Measurements from ENCODE around the gene NKIRAS1.
"Not testable (repeated sequence)": the region's sequence is repeated elsewhere in the genome, so short reads cannot be mapped to it uniquely, and the experiment has no call there.

The NKIRAS1 gene

DNA sequence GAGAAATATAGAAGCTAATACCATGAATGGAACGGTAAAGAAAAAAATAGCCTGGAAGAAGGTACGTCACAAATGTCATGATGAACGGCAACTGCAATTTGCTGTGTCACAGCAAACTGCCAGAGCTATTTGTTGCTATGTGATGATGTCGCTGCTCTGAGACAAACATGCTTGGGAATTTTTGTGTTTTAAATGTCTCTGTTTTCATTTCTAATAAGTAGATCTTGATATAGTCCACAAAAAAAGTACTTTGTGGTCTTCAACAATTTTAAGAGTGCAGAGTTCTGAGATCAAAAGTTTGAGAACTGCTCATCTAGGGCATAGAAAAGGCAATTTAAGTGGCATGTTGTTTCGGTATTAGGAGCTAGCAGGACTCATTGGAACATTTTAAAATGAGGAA lies 24.0 kb upstream of the NKIRAS1 start:
- DNase-seq (ENCODE audit: low read depth in 2 of 3, low spot score in 2 of 3) = no peak

DNA sequence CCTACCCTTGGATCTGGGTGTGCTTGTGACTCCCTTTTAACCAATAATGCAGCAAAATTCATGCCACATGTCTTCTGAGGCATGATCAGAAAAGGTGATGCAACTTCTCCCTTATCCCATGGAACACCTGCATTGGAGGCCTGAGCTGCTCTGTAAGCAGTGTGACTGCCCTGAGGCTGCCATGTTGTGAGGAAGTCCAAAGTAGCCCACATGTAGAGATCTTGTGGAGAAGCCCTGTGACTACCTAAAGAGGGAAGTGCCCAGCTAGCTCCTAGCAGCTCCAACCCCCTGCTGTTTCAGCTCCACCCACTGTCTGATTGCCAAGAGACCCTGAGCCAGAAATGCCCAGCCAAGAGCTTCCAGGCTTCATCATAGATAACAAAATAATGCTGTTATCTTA lies 21.9 kb upstream of the NKIRAS1 start:
- no peak for DNase-seq (ENCODE audit: low read depth in 2 of 3, low spot score in 2 of 3)

DNA sequence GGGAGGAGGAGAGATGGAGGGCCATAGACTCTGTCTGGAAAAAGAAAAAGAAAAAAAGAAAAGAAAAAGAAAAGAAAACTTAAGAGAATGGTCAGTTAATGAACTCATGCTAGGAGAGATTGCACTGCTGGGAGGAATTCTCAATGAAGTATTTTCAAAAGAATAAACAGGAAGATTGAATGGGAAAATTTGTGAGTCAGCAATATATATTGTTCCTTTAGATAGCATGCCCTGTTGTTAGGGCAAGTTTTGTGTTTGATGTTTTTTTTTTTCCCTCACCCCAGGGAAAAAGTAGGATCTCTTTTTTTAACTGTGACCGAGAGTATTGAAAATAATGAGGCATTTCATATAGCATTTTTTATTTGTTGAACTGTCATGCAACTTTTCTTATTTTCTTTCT lies 20.5 kb upstream of the NKIRAS1 start:
- DNase-seq (ENCODE audit: low read depth in 2 of 3, low spot score in 2 of 3) = no peak

DNA sequence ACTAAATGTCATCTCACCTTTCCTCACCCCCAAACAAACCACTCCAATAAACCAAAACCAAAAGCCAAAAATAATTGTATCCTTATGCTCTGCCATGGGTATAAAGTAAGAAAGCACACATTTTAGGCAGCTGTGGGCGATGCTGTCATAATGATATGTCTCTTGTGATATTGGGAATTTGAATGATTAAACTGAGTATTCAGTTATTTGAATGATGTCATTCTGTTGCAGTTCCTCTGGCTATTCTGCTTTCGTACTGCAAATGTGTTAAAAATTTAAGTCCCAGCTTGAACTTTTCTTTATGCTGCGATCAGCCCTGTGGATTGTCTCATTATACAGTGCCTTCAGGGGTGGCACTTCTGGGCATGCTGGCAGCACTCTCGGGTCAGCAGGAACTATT lies 17.5 kb upstream of the NKIRAS1 start:
- no peak for DNase-seq (ENCODE audit: low read depth in 2 of 3, low spot score in 2 of 3)

DNA sequence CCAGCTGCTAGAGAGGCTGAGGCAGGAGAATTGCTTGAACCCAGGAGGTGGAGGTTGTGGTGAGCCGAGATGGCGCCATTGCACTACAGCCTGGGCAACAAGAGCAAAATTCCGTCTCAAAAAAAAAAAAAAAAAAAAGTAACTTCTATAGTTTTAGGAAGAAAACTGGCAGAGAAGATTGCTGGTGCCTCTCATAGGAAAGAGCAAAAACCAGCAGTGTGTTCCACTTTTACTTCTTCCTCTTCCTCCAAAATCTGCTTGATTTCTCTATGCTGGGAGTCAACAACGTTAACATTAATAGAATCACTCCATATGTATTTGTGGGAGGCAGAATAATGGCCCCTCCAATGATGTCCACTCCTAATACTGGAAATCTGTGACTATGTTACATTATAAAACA lies 15.8 kb upstream of the NKIRAS1 start:
- no peak for DNase-seq (ENCODE audit: low read depth in 2 of 3, low spot score in 2 of 3)

DNA sequence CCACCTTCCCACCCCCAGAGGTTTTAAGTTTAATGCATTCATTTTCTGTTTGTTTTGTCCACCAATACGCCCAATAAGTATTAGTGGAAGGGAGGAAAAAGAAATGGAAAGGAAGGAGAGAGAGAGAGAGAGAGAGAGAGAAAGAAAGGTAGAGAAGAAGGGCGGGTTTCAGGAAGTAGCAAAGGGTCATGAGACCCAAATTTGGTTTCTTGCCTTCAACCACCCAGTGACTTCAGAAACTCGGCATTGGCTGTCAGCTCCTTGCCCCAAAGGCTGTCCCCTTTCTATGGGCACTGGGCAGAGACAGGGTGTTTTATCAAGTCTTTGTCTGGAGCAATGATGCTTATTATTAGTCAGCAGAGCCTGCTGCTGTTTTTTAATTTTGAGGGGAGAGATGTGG lies 14.8 kb upstream of the NKIRAS1 start:
- no peak for DNase-seq (ENCODE audit: low read depth in 2 of 3, low spot score in 2 of 3)

DNA sequence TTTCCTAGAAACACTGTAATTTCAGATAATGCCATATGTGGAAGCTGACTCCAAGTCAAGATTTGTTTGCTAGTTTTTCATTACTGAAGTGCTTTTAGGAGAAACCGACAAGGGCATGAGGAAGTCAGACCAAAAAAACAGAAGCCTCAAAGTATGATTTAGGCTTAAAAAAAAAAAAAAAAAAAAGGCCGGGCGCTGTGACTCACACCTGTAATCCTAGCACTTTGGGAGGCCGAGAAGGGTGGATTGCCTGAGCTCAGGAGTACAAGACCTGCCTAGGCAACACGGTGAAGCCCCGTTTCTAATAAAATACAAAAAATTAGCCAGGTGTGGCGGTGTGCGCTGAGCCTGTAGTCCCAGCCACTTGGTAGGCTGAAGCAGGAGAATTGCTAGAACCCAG lies 11.7 kb upstream of the NKIRAS1 start:
- DNase-seq (ENCODE audit: low read depth in 2 of 3, low spot score in 2 of 3) = no peak

DNA sequence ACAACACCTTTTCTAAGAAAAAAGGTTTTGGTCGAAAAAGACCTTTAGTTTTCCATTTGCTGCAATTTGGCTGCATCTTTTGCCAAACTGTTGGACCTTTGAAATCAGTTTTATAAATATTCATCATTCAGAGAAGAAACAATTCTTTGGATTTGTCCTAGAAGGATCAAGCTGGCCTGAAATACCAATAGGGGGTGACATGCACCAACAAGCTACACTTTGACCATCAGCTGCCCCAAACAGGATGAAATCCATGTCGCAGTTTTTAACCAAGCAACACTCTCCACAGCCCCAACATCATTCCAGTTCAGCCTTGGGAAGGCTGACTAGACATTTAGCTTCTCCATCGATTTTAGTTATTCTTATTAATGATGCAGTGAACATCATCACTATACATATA lies 9.9 kb upstream of the NKIRAS1 start:
- DNase-seq (ENCODE audit: low read depth in 2 of 3, low spot score in 2 of 3) = no peak

DNA sequence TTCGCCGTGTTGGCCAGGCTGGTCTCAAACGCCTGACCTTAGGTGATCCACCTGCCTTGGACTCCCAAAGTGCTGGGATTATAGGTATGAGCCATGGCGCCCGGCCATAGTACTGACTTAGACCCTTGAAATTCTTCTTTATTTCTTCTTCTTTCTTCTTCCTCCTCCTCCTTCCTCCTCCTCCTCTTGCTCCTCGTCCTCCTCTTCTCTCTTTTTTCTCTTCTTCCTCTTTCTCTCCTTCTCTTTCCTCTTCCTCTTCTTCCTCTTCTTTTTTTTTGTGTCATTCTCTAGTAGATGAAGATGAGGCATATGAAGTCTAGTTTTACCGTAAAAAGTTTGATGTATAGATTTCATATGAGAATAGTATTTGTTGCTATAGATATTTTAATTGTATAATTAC lies 9.5 kb upstream of the NKIRAS1 start:
- DNase-seq (ENCODE audit: low read depth in 2 of 3, low spot score in 2 of 3) = no peak

DNA sequence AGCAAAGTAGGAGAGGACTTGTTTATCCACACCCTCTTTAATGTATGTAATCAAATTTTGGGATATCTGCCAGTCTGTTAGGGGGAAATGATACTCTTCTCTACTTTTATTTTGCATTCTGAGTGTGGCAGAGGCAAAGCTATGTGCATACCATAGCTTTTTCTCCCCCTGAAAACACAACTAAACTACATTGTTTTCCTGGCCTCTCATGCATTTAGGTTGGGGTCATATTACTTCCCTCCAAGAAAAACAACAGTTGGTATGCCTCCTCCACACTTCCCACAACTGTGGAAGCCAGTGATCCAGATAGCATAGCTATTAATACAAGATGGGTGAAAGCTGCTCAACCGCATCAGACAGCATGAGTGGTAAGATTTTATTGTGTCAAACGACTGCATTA lies 7.0 kb upstream of the NKIRAS1 start:
- no peak for DNase-seq (ENCODE audit: low read depth in 2 of 3, low spot score in 2 of 3)

DNA sequence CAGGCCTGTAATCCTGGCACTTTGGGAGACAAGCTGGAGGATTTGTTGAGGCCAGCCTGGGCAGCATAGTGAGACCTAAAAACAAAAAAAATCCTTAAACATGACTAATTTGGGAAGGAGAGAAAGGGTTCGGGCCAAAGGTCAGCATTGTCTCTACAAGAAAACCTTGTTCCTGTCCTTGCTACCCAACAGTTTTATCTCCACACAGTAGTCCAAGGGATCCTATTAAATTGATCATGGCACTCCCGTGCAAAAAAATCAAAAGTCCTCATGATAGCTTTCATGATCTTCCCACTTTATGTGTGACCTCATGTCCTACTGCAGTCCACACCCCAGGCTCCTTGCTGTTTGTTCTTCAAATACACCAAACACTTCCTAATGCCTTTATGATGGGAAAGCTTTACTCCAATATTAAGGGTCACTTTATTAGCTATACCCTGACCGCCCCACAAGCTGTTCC lies 4.3 kb upstream of the NKIRAS1 start:
- no peak for DNase-seq (ENCODE audit: low read depth in 2 of 3, low spot score in 2 of 3)

DNA sequence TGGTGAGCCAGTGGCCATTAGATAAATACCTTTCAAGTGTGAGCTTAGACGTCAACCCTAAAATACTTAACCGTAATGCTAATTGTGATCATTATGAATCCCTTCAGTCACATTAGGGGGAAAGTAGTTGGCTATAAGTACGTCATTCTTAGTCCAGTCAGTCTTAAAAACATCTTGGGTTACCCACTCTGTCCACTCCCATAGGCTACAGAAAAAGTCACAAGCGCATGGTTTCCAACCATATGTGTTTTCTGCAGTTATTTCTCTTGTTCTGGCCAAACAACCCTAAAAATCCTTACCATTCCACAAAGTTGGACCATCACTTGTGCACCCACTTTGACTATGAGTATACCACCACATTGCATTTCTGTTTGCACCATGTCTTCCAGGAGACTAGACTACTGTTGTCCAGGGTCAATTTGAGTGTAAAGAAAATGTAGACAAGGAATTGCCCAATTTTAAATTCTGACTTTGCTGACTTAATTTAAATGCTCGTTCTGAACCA lies 3.4 kb upstream of the NKIRAS1 start:
- DNase-seq (ENCODE audit: low read depth in 2 of 3, low spot score in 2 of 3) = no peak

DNA sequence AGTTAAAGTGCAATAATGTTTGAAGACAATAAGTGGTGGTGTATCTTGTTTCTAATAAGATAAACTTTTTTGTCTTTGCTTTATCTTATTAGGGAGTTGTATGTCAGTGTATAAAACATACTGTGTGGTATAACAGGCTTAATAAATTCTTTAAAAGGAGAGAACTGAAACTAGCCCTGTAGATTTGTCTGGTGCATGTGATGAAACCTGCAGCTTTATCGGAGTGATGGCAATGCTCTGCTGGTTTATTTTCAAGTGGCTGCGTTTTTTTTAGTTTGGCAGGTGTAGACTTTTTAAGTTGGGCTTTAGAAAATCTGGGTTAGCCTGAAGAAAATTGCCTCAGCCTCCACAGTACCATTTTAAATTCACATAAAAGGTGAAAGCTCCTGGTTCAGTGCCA lies 2.8 kb upstream of the NKIRAS1 start:
- DNase-seq (ENCODE audit: low read depth in 2 of 3, low spot score in 2 of 3) = no peak

DNA sequence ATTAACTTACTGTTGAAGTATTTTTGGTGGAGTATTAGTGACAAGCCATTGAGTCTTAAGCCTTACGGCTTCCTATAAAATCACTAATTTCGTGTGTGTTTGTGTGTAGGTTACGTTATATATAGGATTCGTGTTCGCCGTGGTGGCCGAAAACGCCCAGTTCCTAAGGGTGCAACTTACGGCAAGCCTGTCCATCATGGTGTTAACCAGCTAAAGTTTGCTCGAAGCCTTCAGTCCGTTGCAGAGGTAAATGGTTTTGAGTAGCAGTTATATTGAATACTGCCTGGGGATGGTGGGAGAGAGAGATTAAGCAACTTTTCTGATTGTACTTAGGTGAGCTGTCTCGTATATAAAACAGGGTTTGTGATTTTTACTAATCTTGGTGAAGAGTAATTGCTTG lies 1.5 kb upstream of the NKIRAS1 start:
- DNase-seq (ENCODE audit: low read depth in 2 of 3, low spot score in 2 of 3) = not testable (repeated sequence)

DNA sequence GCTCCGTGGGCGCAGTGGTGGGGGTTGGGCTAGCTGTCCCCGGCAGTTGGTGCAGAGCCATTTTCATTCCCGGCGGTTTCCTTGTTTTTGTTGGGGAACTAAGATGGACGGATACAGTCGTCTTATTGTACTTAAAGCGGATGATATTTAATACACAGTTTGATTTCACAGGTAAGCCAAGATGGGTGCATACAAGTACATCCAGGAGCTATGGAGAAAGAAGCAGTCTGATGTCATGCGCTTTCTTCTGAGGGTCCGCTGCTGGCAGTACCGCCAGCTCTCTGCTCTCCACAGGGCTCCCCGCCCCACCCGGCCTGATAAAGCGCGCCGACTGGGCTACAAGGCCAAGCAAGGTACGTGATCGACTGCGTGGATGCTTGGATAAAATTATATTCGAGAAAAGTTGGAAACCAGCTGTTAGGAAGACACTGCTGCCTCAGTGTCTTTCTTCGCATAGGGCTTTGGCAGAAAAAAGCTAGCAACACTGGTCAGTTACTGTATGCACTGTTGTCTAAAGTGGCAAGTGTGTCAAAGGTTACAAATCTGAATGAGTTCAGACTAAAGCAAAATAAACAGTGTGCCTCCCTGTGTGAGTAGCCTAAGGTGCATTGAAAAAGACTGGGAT lies 1.0 kb upstream of the NKIRAS1 start:
- DNase-seq (ENCODE audit: low read depth in 2 of 3, low spot score in 2 of 3) = not testable (repeated sequence)

DNA sequence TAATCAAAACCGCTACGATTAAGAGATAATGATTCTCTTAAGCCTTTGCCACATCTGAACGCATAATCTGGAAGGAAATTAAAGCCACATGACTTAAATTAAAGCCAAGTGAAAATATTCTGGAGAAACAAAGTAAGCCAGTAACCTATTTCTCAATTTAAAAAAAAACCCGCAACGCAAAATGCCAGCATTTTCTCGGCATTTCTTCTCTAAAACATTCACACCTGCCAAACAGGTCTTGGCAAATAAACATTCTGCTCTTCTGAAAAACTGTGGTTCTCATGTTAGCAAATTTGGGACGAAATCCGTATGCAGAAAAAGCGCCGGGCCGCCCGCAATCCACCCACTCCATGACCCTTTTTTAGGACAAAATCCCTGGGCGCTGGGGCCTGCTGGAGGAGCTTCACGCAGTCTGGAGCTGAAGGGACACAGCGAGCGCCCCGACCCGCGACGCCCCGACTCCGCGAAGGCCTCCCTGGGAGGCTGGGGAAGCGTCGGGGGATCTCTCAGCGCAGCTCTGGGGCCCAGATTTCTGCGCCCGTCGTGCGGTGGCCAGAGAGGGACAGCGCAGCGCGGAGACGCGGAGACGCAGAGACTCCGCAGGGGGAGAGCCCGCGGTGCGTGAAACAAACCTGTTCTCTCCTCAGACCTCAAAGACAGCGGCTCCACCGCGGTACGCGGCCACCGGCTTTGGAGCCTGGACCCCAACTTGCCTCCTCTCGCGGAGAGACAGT lies 471 bp downstream of the NKIRAS1 start:
- DNase-seq (ENCODE audit: low read depth in 2 of 3, low spot score in 2 of 3) = no peak

DNA sequence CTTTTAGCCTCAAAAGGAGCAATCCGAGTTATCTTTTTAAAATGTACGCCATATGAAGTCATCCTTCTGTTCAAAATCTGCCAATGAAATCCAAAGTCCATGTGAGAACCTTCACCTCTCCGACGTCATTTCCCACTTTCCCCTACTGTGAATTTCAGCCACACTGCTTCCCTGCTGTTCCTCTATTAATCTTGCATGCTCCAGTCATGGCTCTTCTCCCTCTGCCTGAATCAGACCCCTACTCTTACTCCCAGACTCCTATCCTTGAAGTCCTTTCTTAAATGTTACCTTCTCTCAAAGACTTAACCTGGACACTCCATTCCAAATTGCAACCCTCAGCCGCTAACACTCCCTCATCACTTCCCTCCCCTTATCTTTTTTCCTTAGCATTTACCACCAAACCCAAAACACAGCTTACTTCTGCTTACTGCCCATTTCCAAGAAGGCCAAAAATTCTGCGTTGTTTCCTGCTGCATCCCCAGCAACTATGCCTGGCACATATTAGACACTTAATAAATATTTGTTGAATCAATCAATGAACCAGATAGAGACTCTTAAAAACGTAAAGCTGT lies 1.2 kb downstream of the NKIRAS1 start:
- no peak for DNase-seq (ENCODE audit: low read depth in 2 of 3, low spot score in 2 of 3)

DNA sequence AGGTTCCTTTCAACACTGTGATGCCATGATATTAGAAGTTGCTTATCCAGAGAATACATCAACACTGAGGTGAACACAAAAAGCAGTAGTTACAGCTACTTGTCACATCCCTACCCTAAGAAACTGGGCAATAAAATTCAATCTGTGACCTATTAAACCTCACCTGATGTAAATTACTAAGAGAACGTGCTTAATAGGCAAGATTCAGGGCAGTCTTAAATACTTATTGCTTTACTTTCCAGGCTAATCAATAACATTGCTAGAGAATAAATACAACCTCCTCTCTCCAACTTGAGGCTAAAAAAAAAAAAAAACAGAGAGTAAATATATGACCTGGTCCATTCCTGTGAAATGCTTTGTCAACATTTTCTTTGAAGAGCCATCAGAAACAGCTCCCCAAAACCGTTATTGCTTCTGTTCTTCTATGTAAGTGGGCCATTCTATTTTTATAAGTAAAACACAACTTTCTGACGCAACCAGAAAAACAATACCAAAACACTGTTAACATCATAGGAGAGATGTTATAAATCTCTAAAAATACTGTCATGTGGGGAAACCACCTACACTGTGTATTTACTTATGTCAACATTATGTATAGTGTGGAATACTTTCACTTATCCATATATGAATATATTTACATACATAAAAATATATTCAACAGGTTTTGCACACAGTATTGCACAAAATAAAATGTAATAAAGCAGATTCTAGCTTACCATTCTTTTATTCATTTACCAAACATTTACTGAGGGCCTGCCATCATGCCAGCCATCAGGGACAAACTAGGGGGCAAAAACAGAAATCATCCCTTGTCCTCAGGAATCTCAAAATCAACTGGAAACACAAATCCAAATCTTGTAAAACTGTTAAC lies 2.7 kb downstream of the NKIRAS1 start:
- no peak for DNase-seq (ENCODE audit: low read depth in 2 of 3, low spot score in 2 of 3)

DNA sequence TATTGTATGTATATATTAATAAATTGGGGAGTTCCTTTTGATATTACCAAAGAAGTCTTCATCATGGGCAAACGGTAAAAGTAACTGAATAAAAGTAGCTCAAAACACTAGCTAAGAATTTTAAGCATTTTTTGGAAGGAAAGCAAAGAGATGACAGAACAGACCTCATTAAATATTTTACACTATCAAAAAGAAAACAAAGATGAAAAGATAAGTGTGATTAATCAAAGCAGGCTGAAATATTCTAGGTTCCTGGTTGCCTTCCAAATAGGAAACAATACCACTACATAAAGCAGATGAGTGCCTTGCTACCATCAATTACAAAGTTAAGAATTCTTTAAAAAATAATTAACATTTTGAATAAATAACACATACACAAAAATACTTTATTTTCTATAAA lies 3.6 kb downstream of the NKIRAS1 start:
- DNase-seq (ENCODE audit: low read depth in 2 of 3, low spot score in 2 of 3) = no peak

DNA sequence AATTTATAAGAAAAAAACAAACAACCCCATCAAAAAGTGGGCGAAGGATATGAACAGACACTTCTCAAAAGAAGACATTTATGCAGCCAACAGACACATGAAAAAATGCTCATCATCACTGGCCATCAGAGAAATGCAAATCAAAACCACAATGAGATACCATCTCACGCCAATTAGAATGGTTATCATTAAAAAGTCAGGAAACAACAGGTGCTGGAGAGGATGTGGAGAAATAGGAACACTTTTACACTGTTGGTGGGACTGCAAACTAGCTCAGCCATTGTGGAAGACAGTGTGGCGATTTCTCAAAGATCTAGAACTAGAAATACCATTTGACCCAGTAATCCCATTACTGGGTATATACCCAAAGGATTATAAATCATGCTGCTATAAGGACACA lies 4.5 kb downstream of the NKIRAS1 start:
- DNase-seq (ENCODE audit: low read depth in 2 of 3, low spot score in 2 of 3) = not testable (repeated sequence)

DNA sequence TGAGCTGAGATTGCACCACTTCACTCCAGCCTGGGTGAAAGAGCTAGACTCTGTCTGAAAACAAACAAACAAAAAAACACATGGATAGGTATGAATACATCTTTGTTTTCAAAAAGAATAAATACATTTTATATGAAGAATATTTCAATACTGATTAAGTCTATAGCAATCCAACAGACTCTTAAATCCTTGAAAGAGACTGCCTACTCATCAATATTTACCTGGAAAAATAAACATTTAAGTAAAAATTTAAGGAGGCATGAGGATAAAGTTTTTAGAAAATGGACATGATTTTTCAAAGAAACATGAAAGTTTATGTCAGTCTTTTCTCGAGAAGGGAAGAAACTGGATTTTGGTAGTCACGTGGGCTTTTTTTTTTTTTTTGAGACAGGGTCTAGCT lies 5.4 kb downstream of the NKIRAS1 start:
- no peak for DNase-seq (ENCODE audit: low read depth in 2 of 3, low spot score in 2 of 3)

DNA sequence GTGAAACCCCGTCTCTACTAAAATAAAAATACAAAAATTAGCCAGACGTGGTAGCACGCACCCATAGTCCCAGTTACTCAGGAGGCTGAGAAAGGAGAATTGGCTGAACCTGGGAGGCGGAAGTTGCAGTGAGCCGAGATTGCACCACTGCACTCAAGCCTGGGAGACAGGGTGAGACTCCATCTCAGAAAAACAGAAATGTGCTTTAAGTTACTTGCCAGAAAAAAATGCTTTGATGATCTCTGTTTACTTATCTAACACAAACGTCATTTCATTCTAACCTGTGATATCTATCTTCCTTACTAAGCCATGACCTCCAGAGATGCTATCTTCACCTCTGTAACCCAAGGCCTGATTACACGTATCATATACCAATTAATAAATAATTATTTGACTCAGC lies 7.4 kb downstream of the NKIRAS1 start:
- DNase-seq (ENCODE audit: low read depth in 2 of 3, low spot score in 2 of 3) = no peak

Measured in activated CD8-positive, alpha-beta memory T cell treated with anti-CD3 and anti-CD28 coated beads for 48 hours (primary cell).